ENCODE results near the gene WBP11.

WBP11 gene

GRCh38 chr12:14843425-14843887 lies 40.2 kb upstream of the WBP11 start, which contains the start of gene ART4:
ART4 (minus strand) TSS chr12:14843526; CDS start chr12:14843113, 413 bp downstream.
- Histone ChIP-seq H3K4me1 (ENCODE audit: low read length) (no peaks in the 10 kb centered on the region; the same call in 1 of the 2 replicates), H2AFZ (ENCODE audit: low read depth, low read length) (no peak within 1 kb of the TSS), H3K27ac (ENCODE audit: low read length) (no peak within 1 kb of the TSS), H3K9ac (ENCODE audit: low read length) (no peak within 1 kb of the TSS), H3K9me3 (ENCODE audit: insufficient read depth, low read length) (no peaks in the 10 kb centered on the region), H3K36me3 (replicated peaks; ENCODE audit: low read depth, low read length) (no peaks in the 10 kb centered on the region), H3K4me2 (ENCODE audit: low read length) (no peak within 1 kb of the TSS), H4K20me1 (ENCODE audit: insufficient read depth, low read length) (no peaks in the 10 kb centered on the region), H3K27me3 (ENCODE audit: low read depth, low read length) (no peaks in the 10 kb centered on the region), H3K4me3 (ENCODE audit: low read length) (no peak within 1 kb of the TSS), H3K79me2 (ENCODE audit: low read length) (no peaks in the 10 kb centered on the region)
- TF ChIP-seq EZH2phosphoT487 (IDR thresholded peaks at IDR 0.05; ENCODE audit: low read depth) (no peak), CTCF (IDR thresholded peaks at IDR 0.05; ENCODE audit: low read depth, low read length) (no peak)

DNA sequence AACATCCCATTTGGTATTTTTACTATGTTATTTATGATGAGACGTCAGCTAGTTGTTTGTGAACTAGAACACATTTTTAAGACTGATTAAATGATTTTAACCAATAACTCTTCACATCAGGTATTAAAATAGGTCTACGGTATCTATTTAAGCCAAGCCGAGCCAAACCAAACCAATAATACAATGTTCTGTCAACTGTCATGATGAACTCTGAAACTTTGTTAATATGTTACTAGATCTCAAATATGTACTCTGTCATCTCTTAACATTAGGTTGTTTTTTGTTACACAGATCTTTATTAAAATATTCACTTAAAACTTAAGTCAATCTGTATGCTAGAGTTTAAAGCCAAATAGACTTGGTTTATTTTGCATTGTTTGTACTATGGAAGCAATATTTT lies 39.0 kb upstream of the WBP11 start:
- Histone ChIP-seq H3K4me3 (ENCODE audit: low read length) (no peak overlapping the region), H4K20me1 (ENCODE audit: insufficient read depth, low read length) (no peaks in the 10 kb centered on the region), H3K79me2 (ENCODE audit: low read length) (no peaks in the 10 kb centered on the region), H3K27ac (ENCODE audit: low read length) (no peak overlapping the region), H3K9me3 (ENCODE audit: insufficient read depth, low read length) (no peaks in the 10 kb centered on the region), H3K27me3 (ENCODE audit: low read depth, low read length) (no peaks in the 10 kb centered on the region), H3K9ac (ENCODE audit: low read length) (no peak overlapping the region), H2AFZ (ENCODE audit: low read depth, low read length) (no peak overlapping the region), H3K36me3 (replicated peaks; ENCODE audit: low read depth, low read length) (no peaks in the 10 kb centered on the region), H3K4me2 (ENCODE audit: low read length) (no peak overlapping the region), H3K4me1 (ENCODE audit: low read length) (no peaks in the 10 kb centered on the region; the same call in 1 of the 2 replicates)
- TF ChIP-seq CTCF (IDR thresholded peaks at IDR 0.05; ENCODE audit: low read depth, low read length): no peak
- no peak for TF ChIP-seq EZH2phosphoT487 (IDR thresholded peaks at IDR 0.05; ENCODE audit: low read depth)

DNA sequence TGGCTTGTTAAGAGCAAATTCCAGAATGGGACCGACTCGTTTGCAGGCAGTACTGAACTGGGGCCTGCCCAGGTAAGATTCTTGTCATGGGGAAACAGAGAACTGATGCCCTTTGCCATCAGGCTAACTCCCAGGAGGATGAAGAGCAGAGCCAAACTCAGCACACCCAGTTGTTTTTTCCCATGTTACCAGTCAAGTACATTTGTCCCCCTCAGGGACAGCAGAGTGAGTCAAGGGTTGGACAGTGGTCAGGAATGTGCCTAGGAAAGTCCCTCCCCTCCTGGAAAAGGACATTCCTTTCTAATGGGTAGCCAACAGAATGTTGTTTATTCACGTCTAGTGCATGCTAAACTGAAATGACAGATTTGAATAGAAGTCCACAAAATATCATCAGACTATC lies 38.5 kb upstream of the WBP11 start:
- Histone ChIP-seq H3K4me2 (ENCODE audit: low read length) (no peak overlapping the region), H3K4me3 (ENCODE audit: low read length) (no peak overlapping the region), H3K27ac (ENCODE audit: low read length) (no peak overlapping the region)

GRCh38 chr12:14840616-14841015 lies 37.3 kb upstream of the WBP11 start:
- H3K27me3 ChIP-seq (ENCODE audit: low read depth, low read length): no peaks in the 10 kb centered on the region
- no peak overlapping the region for H3K27ac ChIP-seq (ENCODE audit: low read length)

More for the DNA sequence above, 38.5 kb upstream of the WBP11 start:
- no peaks in the 10 kb centered on the region for H3K9me3 ChIP-seq (ENCODE audit: insufficient read depth, low read length)
- H3K27me3 ChIP-seq (ENCODE audit: low read depth, low read length): no peaks in the 10 kb centered on the region
- no peak for TF ChIP-seq EZH2phosphoT487 (IDR thresholded peaks at IDR 0.05; ENCODE audit: low read depth)
- no peak for TF ChIP-seq CTCF (IDR thresholded peaks at IDR 0.05; ENCODE audit: low read depth, low read length)
- no peak overlapping the region for H2AFZ ChIP-seq (ENCODE audit: low read depth, low read length)
- no peaks in the 10 kb centered on the region for H4K20me1 ChIP-seq (ENCODE audit: insufficient read depth, low read length)
- no peaks in the 10 kb centered on the region; the same call in 1 of the 2 replicates for H3K4me1 ChIP-seq (ENCODE audit: low read length)
- no peaks in the 10 kb centered on the region for H3K36me3 ChIP-seq (replicated peaks; ENCODE audit: low read depth, low read length)
- no peak overlapping the region for H3K9ac ChIP-seq (ENCODE audit: low read length)
- H3K79me2 ChIP-seq (ENCODE audit: low read length): no peaks in the 10 kb centered on the region

More at GRCh38 chr12:14840616-14841015, 37.3 kb upstream of the WBP11 start:
- no peak overlapping the region for H2AFZ ChIP-seq (ENCODE audit: low read depth, low read length)
- H3K36me3 ChIP-seq (replicated peaks; ENCODE audit: low read depth, low read length): no peaks in the 10 kb centered on the region
- H3K79me2 ChIP-seq (ENCODE audit: low read length): no peaks in the 10 kb centered on the region
- H3K9me3 ChIP-seq (ENCODE audit: insufficient read depth, low read length): no peaks in the 10 kb centered on the region
- no peak for TF ChIP-seq EZH2phosphoT487 (IDR thresholded peaks at IDR 0.05; ENCODE audit: low read depth)
- no peak for TF ChIP-seq CTCF (IDR thresholded peaks at IDR 0.05; ENCODE audit: low read depth, low read length)
- H3K4me3 ChIP-seq (ENCODE audit: low read length): no peak overlapping the region
- no peak overlapping the region for H3K4me2 ChIP-seq (ENCODE audit: low read length)
- no peaks in the 10 kb centered on the region; the same call in 1 of the 2 replicates for H3K4me1 ChIP-seq (ENCODE audit: low read length)
- H3K9ac ChIP-seq (ENCODE audit: low read length): no peak overlapping the region
- H4K20me1 ChIP-seq (ENCODE audit: insufficient read depth, low read length): no peaks in the 10 kb centered on the region

Data from OCI-LY3 (cell line).